HFF-Myc (cell line): ENCODE measurements around the gene GTF3C6.
"Not testable (repeated sequence)": the region's sequence is repeated elsewhere in the genome, so short reads cannot be mapped to it uniquely, and the experiment has no call there.

Experiments
- DNase-seq: peaks from one replicate; pipeline ENCODE4 v3.0.0-alpha.2; 2011; ENCODE audit warnings: low read depth; ENCODE audit errors: extremely low read depth
- H3K4me3 ChIP-seq: replicated peaks from 2 replicates; pipeline ENCODE4 v1.5.1; 2011; ENCODE audit warnings: low read depth, mild to moderate bottlenecking, control low read depth, low read length
- CTCF ChIP-seq: IDR thresholded peaks from 2 replicates; pipeline ENCODE4 v1.5.1; 2012; ENCODE audit warnings: mild to moderate bottlenecking, low read depth, low read length, control low read depth; ENCODE audit errors: missing control alignments

Gene GTF3C6

GRCh38 chr6:110996691-110997090, 38.2 kb downstream of the GTF3C6 start:
- H3K4me3 ChIP-seq: no peak overlapping the region
- DNase-seq: no peak
- TF ChIP-seq CTCF: no peak

DNA sequence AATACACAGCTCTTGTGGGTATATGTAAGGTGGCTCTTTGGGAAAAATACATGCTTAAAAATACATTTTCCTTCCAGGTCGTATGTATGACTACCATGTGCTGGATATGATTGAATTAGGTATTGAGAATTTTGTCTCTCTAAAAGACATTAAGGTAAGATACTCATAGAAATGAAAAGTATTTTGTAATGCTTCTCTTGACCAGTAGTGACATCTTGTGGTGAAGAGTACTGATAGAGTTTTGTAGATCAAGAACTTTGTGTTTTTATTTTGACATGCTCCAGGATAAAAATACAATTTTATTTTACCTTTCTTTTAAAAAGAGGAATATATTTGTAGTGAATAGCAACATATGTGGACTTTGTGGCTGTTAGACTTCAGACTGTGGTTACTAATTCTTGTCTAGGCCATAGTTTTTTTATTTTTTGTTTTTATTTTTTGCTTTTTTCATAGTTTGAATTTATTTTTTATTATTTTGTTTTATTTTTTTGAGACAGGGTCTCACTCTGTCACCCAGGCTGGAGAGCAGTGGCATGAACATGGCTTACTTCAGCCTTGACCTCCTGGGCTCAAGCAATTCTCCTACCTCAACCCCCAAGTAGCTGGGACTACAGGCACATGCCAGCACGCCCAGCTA, 41.2 kb downstream of the GTF3C6 start:
- no peak for TF ChIP-seq CTCF
- DNase-seq: no peak
- no peak overlapping the region for H3K4me3 ChIP-seq

GRCh38 chr6:111002350-111002749, 43.8 kb downstream of the GTF3C6 start:
- no peak for DNase-seq
- H3K4me3 ChIP-seq: no peak overlapping the region
- no peak for TF ChIP-seq CTCF

DNA sequence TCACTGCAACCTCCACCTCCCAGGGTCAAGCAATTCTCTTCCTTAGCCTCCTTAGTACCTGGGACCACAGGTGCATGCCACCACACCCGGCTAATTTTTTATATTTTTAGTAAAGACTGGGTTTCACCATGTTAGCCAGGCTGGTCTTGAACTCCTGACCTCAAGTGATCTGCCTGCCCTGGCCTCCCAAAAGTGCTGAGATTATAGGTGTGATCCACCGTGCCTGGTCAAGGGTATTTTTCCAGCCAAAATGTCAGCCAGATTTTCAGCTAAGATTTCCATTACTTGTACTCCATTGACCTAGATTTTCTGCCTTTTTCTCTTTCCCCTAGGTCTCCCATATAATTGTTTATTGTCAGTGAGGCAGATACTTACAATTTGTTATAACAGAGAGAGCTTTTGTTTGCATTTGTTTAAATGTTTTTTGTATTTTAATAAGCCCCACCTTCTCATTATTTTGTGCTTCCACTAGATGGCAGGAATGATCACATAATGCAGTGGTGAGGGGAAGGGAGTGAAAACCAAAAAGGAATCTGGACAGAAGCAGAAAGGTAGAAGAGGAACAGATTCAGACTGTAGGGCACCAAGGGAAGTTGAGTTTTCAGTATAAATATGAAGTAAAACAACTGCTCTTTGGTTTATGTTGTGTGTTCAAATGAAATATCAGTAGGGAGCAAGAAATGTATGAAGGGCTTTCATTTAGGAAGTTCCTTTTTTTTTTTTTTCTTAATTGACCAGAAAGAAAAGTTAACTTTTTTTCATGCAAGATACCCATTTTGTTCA, 53.0 kb downstream of the GTF3C6 start:
- no peak for DNase-seq
- TF ChIP-seq CTCF: peak; percentile 49
- H3K4me3 ChIP-seq: no peak overlapping the region

DNA sequence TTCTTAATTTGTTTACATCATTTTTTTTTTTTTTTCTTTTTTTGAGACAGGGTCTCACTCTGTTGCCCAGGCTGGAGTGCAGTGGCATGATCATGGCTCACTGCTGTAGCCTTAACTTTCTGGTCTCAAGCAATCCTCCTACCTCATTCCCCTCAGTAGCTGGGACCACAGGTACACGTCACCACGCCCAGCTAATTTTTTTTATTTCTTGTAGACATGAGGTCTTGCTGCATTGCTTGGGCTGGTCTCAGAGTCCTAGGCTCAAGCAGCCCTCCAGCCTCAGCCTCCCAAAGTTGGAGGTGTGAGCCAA, 53.6 kb downstream of the GTF3C6 start:
- TF ChIP-seq CTCF: no peak
- DNase-seq: no peak
- H3K4me3 ChIP-seq: no peak overlapping the region

DNA sequence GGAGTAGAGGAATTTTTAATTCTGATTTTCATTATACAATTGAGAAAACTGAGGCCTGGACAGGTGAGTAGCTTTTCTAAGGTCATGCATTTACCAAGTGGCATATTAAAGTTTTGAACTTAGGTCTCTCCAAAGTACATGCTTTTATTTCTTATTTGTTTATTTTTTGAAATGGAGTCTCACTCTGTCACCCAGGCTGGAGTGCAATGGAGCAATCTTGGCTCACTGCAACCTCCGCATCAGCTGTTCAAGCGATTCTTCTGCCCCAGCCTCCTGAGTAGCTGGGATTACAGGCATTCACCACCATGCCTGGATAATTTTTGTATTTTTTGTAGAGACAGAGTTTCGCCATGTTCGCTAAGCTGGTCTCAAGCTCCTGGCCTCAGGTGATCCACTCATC, 54.0 kb downstream of the GTF3C6 start:
- not testable (repeated sequence) for H3K4me3 ChIP-seq, DNase-seq

GRCh38 chr6:111013144-111013915, 54.8 kb downstream of the GTF3C6 start:
- DNase-seq: no peak
- no peak for TF ChIP-seq CTCF

More at GRCh38 chr6:111013144-111013915, 54.8 kb downstream of the GTF3C6 start:
- no peak overlapping the region for H3K4me3 ChIP-seq
